ENCODE data around the gene CDC5L.

DNA sequence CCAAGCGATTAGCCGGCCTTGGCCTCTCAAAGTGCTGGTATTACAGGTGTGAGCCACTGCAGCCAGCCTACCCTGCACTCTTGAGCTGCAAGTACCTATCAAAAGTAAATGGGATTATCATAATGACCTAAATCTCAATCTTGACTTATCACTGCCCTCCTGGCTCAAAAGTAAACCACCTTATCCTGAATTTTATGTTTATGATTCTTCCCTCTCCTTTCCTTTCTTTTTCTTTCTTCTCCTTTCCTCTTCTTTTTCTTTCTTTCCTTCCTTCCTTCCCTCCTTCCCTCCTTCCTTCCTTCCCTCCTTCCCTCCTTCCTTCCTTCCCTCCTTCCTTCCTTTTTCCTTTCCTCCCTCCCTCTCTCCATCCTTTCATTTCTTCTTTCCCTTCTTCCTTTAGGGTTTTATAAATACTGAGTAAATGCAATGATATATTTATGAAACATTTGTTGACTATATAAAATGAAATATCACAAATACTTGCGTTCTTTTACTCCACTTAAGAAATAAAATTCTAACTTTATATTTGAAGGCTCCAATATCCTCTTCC, 24.1 kb upstream of the CDC5L start:
- no peak for TF ChIP-seq SP1 (IDR thresholded peaks at IDR 0.05)
- TF ChIP-seq FOXM1 (IDR thresholded peaks at IDR 0.05; ENCODE audit: borderline replicate concordance), result no peak
- TF ChIP-seq HDGF (IDR thresholded peaks at IDR 0.05; ENCODE audit: borderline replicate concordance), result no peak
- TF ChIP-seq ELF4 (IDR thresholded peaks at IDR 0.05), result no peak

Measured in HEK293T (cell line).